HG02884 (cell line): ENCODE data around the gene DUOX1.
"Not testable (repeated sequence)": the region's sequence is repeated elsewhere in the genome, so short reads cannot be mapped to it uniquely, and the experiment has no call there.

ENCODE experiments used
- ATAC-seq: cut with Tn5 transposase; IDR thresholded peaks from one replicate; pipeline ENCODE4 v1.9.1; 2021; ENCODE audit warnings: mild to moderate bottlenecking, moderate library complexity; ENCODE audit not compliant: unreplicated experiment

DUOX1 gene

GRCh38 chr15:45129651-45130129, at the start of gene DUOX1, which contains the start of gene DUOXA1:
Gene DUOX1 (plus strand): TSS chr15:45129994. CDS start chr15:45131967, 1,973 bp downstream.
Gene DUOXA1 (minus strand): TSS chr15:45129879. CDS start chr15:45123014, 6,865 bp downstream.
- ATAC-seq, result no peak

GRCh38 chr15:45080593-45080992, 49.2 kb upstream of the DUOX1 start:
- not testable (repeated sequence) for ATAC-seq

GRCh38 chr15:45082412-45082811, 47.4 kb upstream of the DUOX1 start:
- not testable (repeated sequence) for ATAC-seq

GRCh38 chr15:45083223-45083622, 46.6 kb upstream of the DUOX1 start:
- ATAC-seq, result no peak

GRCh38 chr15:45084163-45084562, 45.6 kb upstream of the DUOX1 start:
- ATAC-seq, result no peak

- ATAC-seq, result no peak
These were observed 42.3 kb upstream of the DUOX1 start for GRCh38 chr15:45087513-45087912.

- no peak for ATAC-seq
These were observed 40.7 kb upstream of the DUOX1 start for GRCh38 chr15:45088801-45089711.

- no peak for ATAC-seq
These were observed 40.0 kb upstream of the DUOX1 start for GRCh38 chr15:45089712-45090373.

GRCh38 chr15:45091161-45091560, 38.6 kb upstream of the DUOX1 start:
- no peak for ATAC-seq

- no peak for ATAC-seq
These were observed 38.2 kb upstream of the DUOX1 start for GRCh38 chr15:45091576-45091975.

- no peak for ATAC-seq
These were observed 36.8 kb upstream of the DUOX1 start for GRCh38 chr15:45093013-45093412.

- no peak for ATAC-seq
These were observed 36.0 kb upstream of the DUOX1 start for GRCh38 chr15:45093622-45094357.

GRCh38 chr15:45094358-45094730, 35.5 kb upstream of the DUOX1 start:
- no peak for ATAC-seq

GRCh38 chr15:45095661-45096060, 34.1 kb upstream of the DUOX1 start:
- ATAC-seq, result no peak

GRCh38 chr15:45097466-45097865, 32.3 kb upstream of the DUOX1 start:
- no peak for ATAC-seq

- no peak for ATAC-seq
These were observed 30.1 kb upstream of the DUOX1 start for GRCh38 chr15:45099549-45100165.

GRCh38 chr15:45100884-45101625, 28.7 kb upstream of the DUOX1 start:
- no peak for ATAC-seq

- no peak for ATAC-seq
These were observed 28.0 kb upstream of the DUOX1 start for GRCh38 chr15:45101749-45102148.

- ATAC-seq, result no peak
These were observed 27.6 kb upstream of the DUOX1 start for GRCh38 chr15:45102226-45102625.

- ATAC-seq, result not testable (repeated sequence)
These were observed 25.6 kb upstream of the DUOX1 start for GRCh38 chr15:45104170-45104569.
